GM21360 (cell line): ENCODE measurements around the gene FCER1G.

ENCODE experiments used
- ATAC-seq: cut with Tn5 transposase; IDR thresholded peaks from one replicate; pipeline ENCODE4 v1.9.1; 2021; ENCODE audit warnings: mild to moderate bottlenecking, moderate library complexity; ENCODE audit not compliant: unreplicated experiment

Gene FCER1G

GRCh38 chr1:161215076-161215475, at the start of gene FCER1G:
FCER1G (plus strand) TSS chr1:161215295; CDS start chr1:161215322, 27 bp downstream.
- no peak for ATAC-seq

- ATAC-seq: peak; percentile 88
These were observed 49.1 kb upstream of the FCER1G start, which contains the start of gene PPOX for GRCh38 chr1:161165742-161166668. PPOX (plus strand) TSS chr1:161166426; CDS start chr1:161166848, 422 bp downstream.

GRCh38 chr1:161166669-161167548, 48.2 kb upstream of the FCER1G start:
- no peak for ATAC-seq

DNA sequence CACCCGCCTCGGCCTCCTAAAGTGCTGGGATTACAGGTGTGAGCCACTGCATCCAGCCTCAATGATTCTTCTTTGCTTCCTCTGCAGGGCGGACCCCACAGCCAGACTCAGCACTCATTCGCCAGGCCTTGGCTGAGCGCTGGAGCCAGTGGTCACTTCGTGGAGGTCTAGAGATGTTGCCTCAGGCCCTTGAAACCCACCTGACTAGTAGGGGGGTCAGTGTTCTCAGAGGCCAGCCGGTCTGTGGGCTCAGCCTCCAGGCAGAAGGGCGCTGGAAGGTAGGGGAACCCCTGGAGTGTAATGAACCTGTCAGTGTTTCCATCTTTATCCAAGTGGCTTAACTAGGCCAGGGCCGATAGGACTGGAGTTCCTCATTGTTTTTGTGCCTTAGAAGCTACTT, 46.2 kb upstream of the FCER1G start:
- ATAC-seq: no peak

- ATAC-seq: no peak
These were observed 43.9 kb upstream of the FCER1G start for GRCh38 chr1:161171191-161171590.

- no peak for ATAC-seq
These were observed 43.4 kb upstream of the FCER1G start for GRCh38 chr1:161171696-161172095.

GRCh38 chr1:161172349-161172748, 42.7 kb upstream of the FCER1G start:
- no peak for ATAC-seq

GRCh38 chr1:161172776-161173376, 42.2 kb upstream of the FCER1G start:
- ATAC-seq: no peak

- ATAC-seq: no peak
These were observed 41.4 kb upstream of the FCER1G start for GRCh38 chr1:161173711-161174110.

GRCh38 chr1:161174911-161175310, 40.2 kb upstream of the FCER1G start:
- ATAC-seq: no peak

DNA sequence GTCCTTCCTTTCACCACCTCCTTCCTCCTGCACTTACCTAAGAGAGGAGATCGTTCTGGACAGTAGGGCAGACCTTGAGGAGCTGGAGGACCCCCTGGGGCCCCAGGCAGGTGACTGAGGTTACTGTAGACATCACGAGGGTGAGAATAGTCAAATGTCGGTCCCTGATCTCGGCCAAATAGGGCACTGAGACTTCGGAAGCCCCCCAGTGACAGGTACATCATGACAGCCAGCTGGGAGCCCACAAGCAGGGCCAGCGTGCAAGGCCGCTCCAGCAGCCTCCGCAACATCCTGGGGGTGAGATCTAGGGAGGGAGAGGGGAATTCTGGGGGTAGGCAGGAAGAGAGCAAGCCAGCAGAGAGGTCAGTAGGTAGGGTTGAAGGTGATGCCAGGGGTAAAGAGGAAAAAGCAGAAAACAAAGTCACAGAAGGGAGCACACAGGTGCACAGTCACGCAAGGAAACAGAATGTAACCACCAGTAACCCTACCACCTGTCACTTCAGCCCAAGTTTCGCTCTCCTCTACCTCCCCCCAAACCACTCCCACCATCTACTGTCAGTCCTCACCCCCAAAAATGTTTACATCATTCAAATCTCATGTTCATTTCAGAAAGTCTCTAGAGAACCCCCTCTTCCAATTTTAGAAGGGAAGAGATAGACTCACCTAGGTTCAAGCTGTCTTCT, 39.2 kb upstream of the FCER1G start:
- no peak for ATAC-seq

GRCh38 chr1:161176468-161177111, 38.5 kb upstream of the FCER1G start:
- ATAC-seq: no peak

GRCh38 chr1:161177112-161177935, 37.8 kb upstream of the FCER1G start, which contains the start of gene B4GALT3:
B4GALT3 (minus strand) TSS chr1:161177507; CDS start chr1:161176060, 1,447 bp downstream.
- peak; percentile 84 for ATAC-seq

DNA sequence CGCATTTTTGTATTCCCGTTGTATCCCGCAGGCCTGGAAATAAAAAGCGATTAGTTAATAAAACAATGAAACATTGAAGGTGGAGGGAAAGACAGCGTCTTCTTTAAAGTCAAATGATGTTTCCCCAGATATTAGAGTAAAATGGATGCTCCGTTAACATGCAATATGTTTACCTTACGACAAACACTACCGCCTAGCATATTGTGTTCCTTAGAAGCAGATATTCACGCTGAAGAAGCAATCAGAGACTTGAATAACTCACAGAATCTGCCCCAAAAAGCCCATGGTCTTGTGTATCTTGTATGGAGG, 37.2 kb upstream of the FCER1G start:
- ATAC-seq: no peak

GRCh38 chr1:161179698-161180097, 35.4 kb upstream of the FCER1G start:
- no peak for ATAC-seq

DNA sequence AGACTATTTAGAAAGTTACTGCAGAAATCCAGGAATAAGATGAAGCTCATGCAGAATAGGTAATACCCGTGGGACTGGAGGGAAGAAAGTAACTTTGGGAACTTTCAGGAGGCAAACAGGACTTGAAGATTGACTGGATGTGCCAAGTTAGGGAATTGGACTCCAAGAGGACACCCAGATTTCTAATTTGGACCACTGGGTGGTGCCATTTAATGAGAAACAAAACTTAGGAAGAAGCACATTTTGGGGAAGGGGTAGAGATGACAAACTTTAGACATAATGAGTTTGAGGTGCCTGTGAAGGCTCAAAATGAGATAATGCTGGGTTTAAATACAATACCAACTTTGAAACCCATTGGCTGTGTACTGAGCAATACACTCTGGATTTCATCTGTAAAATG, 34.5 kb upstream of the FCER1G start:
- no peak for ATAC-seq

GRCh38 chr1:161182214-161182613, 32.9 kb upstream of the FCER1G start:
- no peak for ATAC-seq

GRCh38 chr1:161185282-161185682, 29.8 kb upstream of the FCER1G start:
- ATAC-seq: peak; percentile 65

- peak; percentile 38 for ATAC-seq
These were observed 29.3 kb upstream of the FCER1G start for GRCh38 chr1:161185732-161186311.
